BLaER1 (cell line): ENCODE results near the gene OGDHL.

ENCODE experiments used
- H3K27ac ChIP-seq: shearing (Covaris generic); formaldehyde crosslinking; 2 replicates; pipeline ENCODE4 v1.8.1; 2022
- H3K27me3 ChIP-seq: shearing (Covaris generic); formaldehyde crosslinking; 2 replicates; pipeline ENCODE4 v1.8.1; 2022
- H3K36me3 ChIP-seq: shearing (Covaris generic); formaldehyde crosslinking; 2 replicates; pipeline ENCODE4 v1.8.1; 2022
- H3K4me1 ChIP-seq: shearing (Covaris generic); formaldehyde crosslinking; 2 replicates; pipeline ENCODE4 v1.8.1; 2022
- H3K4me2 ChIP-seq: shearing (Covaris generic); formaldehyde crosslinking; 2 replicates; pipeline ENCODE4 v1.8.1; 2022
- H3K4me3 ChIP-seq: shearing (Covaris generic); formaldehyde crosslinking; 2 replicates; pipeline ENCODE4 v1.8.1; 2022
- H3K9ac ChIP-seq: shearing (Covaris generic); formaldehyde crosslinking; 2 replicates; pipeline ENCODE4 v1.8.1; 2022
- H3K9me3 ChIP-seq: shearing (Covaris generic); formaldehyde crosslinking; 2 replicates; pipeline ENCODE4 v1.8.1; 2022
- H4K20me1 ChIP-seq: shearing (Covaris generic); formaldehyde crosslinking; 2 replicates; pipeline ENCODE4 v1.8.1; 2022
- Cebpa-rat ChIP-seq: shearing (Covaris generic); IDR thresholded peaks from 2 replicates; pipeline ENCODE4 v1.8.1; 2022

The OGDHL gene

GRCh38 chr10:49769692-49770091 is 7.6 kb upstream of the OGDHL start:
- H3K4me3 ChIP-seq: no peak overlapping the region
- H3K27me3 ChIP-seq: no peaks in the 10 kb centered on the region

DNA sequence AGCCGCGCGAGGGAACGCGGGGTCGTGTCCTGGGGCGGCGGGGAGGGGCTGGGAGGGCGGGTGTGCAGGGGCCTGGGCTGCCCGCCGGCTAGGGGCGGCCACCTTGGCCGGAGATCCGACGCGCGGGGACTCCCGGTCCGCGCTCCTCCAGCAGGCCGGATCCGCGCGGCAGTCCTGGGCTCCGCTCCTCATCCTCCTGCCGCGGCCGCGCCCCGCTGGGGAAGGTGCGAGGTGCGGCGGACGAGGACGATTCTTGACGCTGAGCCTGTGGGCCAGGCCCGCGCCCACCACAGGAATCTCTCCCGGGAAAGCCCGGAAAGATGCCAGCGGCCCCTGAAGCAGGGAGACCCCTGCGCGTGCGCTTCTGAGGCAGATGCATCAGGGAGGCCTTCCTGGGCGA is 6.6 kb upstream of the OGDHL start:
- Histone ChIP-seq H3K4me3 (no peak overlapping the region), H3K27ac (no peak overlapping the region), H3K4me1 (no peaks in the 10 kb centered on the region), H3K27me3 (no peaks in the 10 kb centered on the region), H3K4me2 (no peak overlapping the region), H3K9me3 (peaks cover 15% of the 10 kb centered on the region), H3K9ac (no peak overlapping the region), H3K36me3 (no peaks in the 10 kb centered on the region), H4K20me1 (no peaks in the 10 kb centered on the region)
- no peak for TF ChIP-seq Cebpa-rat

More at GRCh38 chr10:49769692-49770091, 7.6 kb upstream of the OGDHL start:
- H3K36me3 ChIP-seq: no peaks in the 10 kb centered on the region
- no peak overlapping the region for H3K4me2 ChIP-seq
- H3K9ac ChIP-seq: no peak overlapping the region
- TF ChIP-seq Cebpa-rat: no peak
- no peaks in the 10 kb centered on the region for H3K4me1 ChIP-seq
- peaks cover 15% of the 10 kb centered on the region for H3K9me3 ChIP-seq
- H3K27ac ChIP-seq: no peak overlapping the region
- no peaks in the 10 kb centered on the region for H4K20me1 ChIP-seq

DNA sequence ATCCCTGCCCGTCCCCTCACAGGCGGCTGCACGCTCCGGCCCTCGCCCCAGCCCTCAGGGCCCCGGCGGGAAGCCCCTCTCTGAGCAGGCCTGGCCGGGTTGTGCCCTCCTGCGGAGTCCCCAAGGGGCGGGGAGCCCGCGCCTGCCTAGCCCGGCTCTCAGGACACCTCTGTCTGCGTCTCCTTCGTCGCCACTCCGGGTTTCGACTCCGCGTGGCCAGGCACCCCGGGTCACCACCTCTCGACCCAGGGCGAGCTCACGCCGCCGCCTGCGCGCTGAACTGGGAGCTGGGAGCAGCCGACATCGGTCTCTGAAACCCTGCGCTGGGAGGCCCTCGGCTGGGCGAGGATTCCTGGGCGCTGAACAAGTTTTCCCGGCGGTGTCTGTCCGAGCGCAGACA is 6.2 kb upstream of the OGDHL start:
- no peak for TF ChIP-seq Cebpa-rat
- no peaks in the 10 kb centered on the region for H4K20me1 ChIP-seq
- H3K27me3 ChIP-seq: no peaks in the 10 kb centered on the region
- H3K36me3 ChIP-seq: no peaks in the 10 kb centered on the region
- peaks cover 15% of the 10 kb centered on the region for H3K9me3 ChIP-seq
- H3K9ac ChIP-seq: no peak overlapping the region
- H3K4me3 ChIP-seq: no peak overlapping the region
- H3K4me1 ChIP-seq: no peaks in the 10 kb centered on the region
- no peak overlapping the region for H3K4me2 ChIP-seq
- H3K27ac ChIP-seq: no peak overlapping the region

GRCh38 chr10:49767752-49768151 is 5.6 kb upstream of the OGDHL start:
- Histone ChIP-seq H3K9ac (no peak overlapping the region), H4K20me1 (no peaks in the 10 kb centered on the region), H3K27me3 (no peaks in the 10 kb centered on the region), H3K4me1 (no peaks in the 10 kb centered on the region), H3K27ac (no peak overlapping the region), H3K4me2 (no peak overlapping the region), H3K4me3 (no peak overlapping the region), H3K9me3 (peaks cover 15% of the 10 kb centered on the region), H3K36me3 (no peaks in the 10 kb centered on the region)
- no peak for TF ChIP-seq Cebpa-rat

DNA sequence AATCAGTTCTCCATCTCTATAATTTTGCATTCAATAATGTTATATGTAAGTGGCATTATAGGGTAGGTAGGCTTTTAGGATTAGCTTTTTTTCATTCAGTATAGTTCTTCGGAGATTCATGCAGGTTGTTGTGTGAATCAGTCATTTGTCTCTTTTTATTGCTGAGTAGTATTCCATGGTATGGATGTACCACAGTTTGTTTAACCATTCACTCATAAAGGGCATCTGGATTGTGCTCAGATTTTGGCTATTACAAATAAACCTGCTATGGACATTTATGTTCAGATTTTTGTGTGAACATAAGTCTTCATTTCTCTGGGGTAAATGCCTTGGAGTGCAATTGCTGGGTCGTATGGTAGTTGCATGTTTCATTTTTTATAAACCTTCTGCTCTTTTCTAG is 4.4 kb upstream of the OGDHL start:
- H3K9ac ChIP-seq: no peak overlapping the region
- no peaks in the 10 kb centered on the region for H3K27me3 ChIP-seq
- H4K20me1 ChIP-seq: no peaks in the 10 kb centered on the region
- H3K4me2 ChIP-seq: no peak overlapping the region
- H3K4me3 ChIP-seq: no peak overlapping the region
- H3K4me1 ChIP-seq: peaks cover 5% of the 10 kb centered on the region
- no peak for TF ChIP-seq Cebpa-rat
- H3K9me3 ChIP-seq: peaks cover 15% of the 10 kb centered on the region
- no peak overlapping the region for H3K27ac ChIP-seq
- H3K36me3 ChIP-seq: no peaks in the 10 kb centered on the region

GRCh38 chr10:49762566-49762877 is 399 bp upstream of the OGDHL start:
- Histone ChIP-seq H3K9me3 (no peaks in the 10 kb centered on the region), H4K20me1 (peaks cover 9% of the 10 kb centered on the region; the same call in 1 of the 2 replicates), H3K4me2 (peak overlapping the region; percentile 89), H3K27me3 (no peaks in the 10 kb centered on the region), H3K27ac (no peak overlapping the region), H3K4me1 (peaks cover 8% of the 10 kb centered on the region), H3K4me3 (peak overlapping the region; percentile 69), H3K36me3 (no peaks in the 10 kb centered on the region), H3K9ac (no peak overlapping the region)
- TF ChIP-seq Cebpa-rat: no peak

- no peak for TF ChIP-seq Cebpa-rat
- H3K4me2 ChIP-seq: peak overlapping the region; percentile 89
- peaks cover 9% of the 10 kb centered on the region; the same call in 1 of the 2 replicates for H4K20me1 ChIP-seq
- H3K9ac ChIP-seq: peak overlapping the region; percentile 53; the same call in 1 of the 2 replicates
- no peaks in the 10 kb centered on the region for H3K36me3 ChIP-seq
- no peaks in the 10 kb centered on the region for H3K27me3 ChIP-seq
- peak overlapping the region; percentile 69 for H3K4me3 ChIP-seq
- no peak overlapping the region for H3K27ac ChIP-seq
- no peaks in the 10 kb centered on the region for H3K9me3 ChIP-seq
- H3K4me1 ChIP-seq: peaks cover 8% of the 10 kb centered on the region
Measured at GRCh38 chr10:49761201-49761788, 828 bp downstream of the OGDHL start.

GRCh38 chr10:49760789-49761188 is 1.3 kb downstream of the OGDHL start:
- H4K20me1 ChIP-seq: peaks cover 9% of the 10 kb centered on the region; the same call in 1 of the 2 replicates
- peaks cover 8% of the 10 kb centered on the region for H3K4me1 ChIP-seq
- H3K9ac ChIP-seq: no peak overlapping the region
- H3K4me2 ChIP-seq: no peak overlapping the region
- no peaks in the 10 kb centered on the region for H3K9me3 ChIP-seq
- no peaks in the 10 kb centered on the region for H3K27me3 ChIP-seq
- H3K4me3 ChIP-seq: no peak overlapping the region
- H3K36me3 ChIP-seq: no peaks in the 10 kb centered on the region
- H3K27ac ChIP-seq: no peak overlapping the region
- TF ChIP-seq Cebpa-rat: no peak

DNA sequence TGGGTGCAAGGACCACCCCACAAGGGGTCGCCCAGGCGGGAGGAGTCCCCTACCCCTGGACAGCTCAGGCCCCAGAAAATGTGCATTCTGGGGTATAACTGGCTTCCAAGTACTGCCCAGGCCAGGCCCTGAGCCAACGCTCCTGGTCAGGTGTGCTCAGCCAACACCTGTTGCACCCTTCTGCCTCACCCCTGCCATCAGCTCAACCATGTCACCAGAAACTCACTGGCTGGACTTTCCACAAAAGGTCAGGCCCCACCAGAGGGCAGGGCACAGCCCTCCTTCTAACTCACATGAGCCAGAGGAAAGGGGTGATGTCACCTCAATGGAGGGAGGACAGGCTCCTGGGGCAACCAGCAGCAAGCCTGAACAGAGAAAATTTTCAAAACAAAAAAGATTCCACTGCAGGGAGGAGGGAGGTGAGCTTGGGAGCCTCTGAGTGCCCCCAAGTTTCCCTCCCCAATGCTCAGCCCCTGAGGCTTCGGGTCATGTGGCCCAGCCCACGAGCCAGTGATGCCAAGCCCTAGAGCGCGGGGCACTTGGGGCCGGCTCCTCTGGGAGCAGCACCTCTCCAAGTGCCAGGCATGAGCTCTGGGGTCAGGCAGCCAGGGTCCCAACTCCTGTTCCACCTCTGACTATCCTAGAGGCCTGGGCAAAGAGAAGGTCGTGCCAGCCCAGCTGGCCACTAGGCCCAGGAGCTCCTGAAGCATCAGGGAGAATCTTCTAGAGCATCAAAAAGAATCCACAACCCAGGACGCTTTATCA is 2.2 kb downstream of the OGDHL start:
- no peak overlapping the region for H3K27ac ChIP-seq
- no peak overlapping the region for H3K4me2 ChIP-seq
- no peak overlapping the region for H3K4me3 ChIP-seq
- H3K4me1 ChIP-seq: peaks cover 8% of the 10 kb centered on the region
- no peak overlapping the region for H3K9ac ChIP-seq
- H3K36me3 ChIP-seq: no peaks in the 10 kb centered on the region
- H3K27me3 ChIP-seq: no peaks in the 10 kb centered on the region
- H4K20me1 ChIP-seq: peaks cover 9% of the 10 kb centered on the region; the same call in 1 of the 2 replicates
- no peak for TF ChIP-seq Cebpa-rat
- no peaks in the 10 kb centered on the region for H3K9me3 ChIP-seq

GRCh38 chr10:49758249-49758930 is 3.7 kb downstream of the OGDHL start:
- no peak overlapping the region for H3K4me3 ChIP-seq
- no peak overlapping the region for H3K9ac ChIP-seq
- no peaks in the 10 kb centered on the region for H3K9me3 ChIP-seq
- peaks cover 8% of the 10 kb centered on the region for H3K4me1 ChIP-seq
- no peak for TF ChIP-seq Cebpa-rat
- no peaks in the 10 kb centered on the region for H3K27me3 ChIP-seq
- H3K4me2 ChIP-seq: no peak overlapping the region
- peaks cover 9% of the 10 kb centered on the region; the same call in 1 of the 2 replicates for H4K20me1 ChIP-seq
- H3K27ac ChIP-seq: no peak overlapping the region
- H3K36me3 ChIP-seq: no peaks in the 10 kb centered on the region
